Dermis microvascular lymphatic vessel endothelial cell (primary cell): ENCODE data around the gene EGFL7. TPM values are rescaled to one million over a fixed set of nuclear protein-coding genes. Genes with fewer than 3 reads are reported as not detected.
"Not testable (repeated sequence)": the region's sequence is repeated elsewhere in the genome, so short reads cannot be mapped to it uniquely, and the experiment has no call there.

Source experiments
- DNase-seq, 2 donors: peaks; one replicate each; pipeline versions ENCODE4 v3.0.0 to v3.0.0-alpha.2; 2010; ENCODE audit warnings: low read depth in 2 of 2
- total RNA-seq: library from RNA; depleted of rRNA; stranded (reverse); fragments of >200 nt; gene quantifications from 2 replicates; pipeline ENCODE4 v1.2.1, GENCODE V29; 2014

Gene EGFL7
- total RNA-seq, 1 donor from 2014 or later: 330 TPM

DNA sequence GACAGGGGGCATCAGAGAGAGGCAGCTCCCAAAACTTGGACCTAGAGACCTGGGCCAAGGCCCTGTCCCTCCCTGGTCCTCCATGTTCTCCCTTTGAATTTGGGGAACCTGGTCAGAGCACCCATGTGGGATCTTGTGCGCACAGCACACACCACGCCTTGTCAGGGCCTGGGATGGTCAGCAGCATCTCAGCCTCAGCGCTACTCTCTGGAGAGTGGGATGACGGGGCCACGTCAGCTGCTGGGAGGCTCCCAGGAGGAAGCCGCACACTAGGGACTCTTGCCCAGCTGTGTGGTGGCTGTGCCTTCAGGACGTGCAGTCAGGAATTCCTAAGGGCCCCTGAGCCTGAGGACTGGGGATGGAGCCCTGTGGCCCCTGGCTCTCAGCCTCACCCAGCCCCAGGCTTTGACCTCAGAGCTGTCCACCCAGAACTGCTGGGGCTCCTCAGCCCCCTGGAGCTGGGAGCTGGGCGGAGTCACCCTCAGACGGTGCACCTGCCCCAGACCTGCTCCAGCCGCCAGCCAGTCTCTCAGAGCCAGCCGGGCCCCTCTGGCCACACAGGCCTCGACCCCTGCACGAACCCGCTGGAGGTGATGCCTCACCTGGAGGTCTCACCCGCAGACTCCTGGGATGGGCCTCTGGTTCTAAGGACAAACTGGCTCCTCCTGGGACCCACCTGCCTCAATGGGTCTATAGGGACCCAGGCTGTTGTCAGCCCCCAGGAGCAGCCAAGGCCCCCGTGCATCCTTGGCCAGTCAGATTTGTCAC is 38.3 kb upstream of the EGFL7 start:
- DNase-seq: no peak

- peak; percentile 65 to 87 for DNase-seq
Measured at GRCh38 chr9:136625101-136626065, 37.3 kb upstream of the EGFL7 start.

DNA sequence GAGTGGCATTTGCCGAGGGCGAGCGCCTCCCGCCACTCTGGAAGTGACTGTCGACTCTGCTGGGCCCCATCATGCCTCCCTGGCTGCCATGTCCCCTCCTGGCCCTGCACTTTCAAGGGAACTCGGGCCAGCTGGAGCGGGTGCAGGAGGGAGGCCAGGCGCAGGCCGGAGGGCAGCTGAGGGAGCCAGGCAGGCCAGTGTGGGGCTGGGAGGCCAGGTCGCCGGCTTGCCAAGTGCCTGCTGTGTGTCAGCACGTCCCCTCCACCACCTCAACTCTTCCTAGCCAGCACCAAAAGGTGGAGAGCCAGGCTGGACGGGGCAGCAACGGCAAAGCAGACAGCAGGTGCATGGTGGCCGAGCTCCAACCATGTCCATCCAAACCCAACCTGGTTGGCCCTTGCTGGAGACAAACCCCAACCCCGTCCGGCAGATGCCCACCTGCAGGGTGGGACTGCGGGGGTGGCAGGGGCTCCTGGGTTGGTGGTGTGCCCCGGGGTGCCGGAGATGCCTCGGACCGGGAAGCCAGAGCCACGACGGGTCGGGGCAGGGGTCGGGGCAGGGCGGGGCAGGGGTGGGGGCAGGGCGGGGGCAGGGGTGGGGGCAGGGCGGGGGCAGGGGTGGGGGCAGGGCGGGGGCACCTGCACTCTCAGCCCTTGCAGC is 36.5 kb upstream of the EGFL7 start:
- DNase-seq: no peak

DNA sequence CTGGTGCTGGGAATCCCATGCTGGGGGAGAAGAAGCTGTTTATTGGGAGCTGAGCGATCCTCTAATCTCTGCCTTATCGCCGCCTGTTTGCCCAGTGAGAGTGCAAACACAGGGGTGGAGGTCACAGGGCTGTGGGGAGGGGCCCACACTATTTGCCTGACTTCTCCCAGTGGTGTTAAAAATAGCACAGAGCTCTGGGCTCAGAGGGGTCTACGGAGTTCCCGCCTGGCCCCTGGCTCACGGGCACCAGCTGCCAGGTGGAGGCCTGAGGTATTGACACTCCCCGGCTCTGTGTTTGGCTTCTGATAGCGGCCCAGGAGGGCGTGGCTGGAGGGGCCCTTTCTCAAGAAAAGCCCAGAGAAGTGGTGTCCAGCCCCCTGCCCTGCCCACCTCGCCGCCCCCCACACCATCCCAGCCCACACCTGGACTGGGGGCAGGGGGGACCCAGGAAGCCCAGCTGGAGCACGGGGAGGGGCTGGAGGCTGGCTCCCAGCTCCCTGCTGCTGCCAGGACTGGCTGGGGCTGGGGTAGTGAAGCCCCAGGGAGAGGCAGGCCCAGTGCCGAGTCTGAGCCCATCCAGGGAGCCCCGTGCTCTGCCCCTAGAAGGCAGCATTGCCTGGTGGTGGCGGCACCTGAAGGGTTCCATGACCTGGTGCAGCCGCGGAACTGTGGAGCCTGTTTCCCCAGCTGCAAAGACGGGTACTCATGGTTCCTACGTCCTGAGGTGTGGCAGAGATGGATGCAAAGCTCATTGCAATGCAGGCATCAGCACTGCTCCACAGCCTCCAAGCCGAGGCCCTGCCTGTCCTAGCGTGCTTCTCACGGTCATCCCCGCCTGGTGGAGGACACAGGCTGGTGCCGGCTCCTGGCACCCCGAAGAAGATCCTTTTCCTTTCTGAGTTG is 35.7 kb upstream of the EGFL7 start:
- DNase-seq: no peak

DNA sequence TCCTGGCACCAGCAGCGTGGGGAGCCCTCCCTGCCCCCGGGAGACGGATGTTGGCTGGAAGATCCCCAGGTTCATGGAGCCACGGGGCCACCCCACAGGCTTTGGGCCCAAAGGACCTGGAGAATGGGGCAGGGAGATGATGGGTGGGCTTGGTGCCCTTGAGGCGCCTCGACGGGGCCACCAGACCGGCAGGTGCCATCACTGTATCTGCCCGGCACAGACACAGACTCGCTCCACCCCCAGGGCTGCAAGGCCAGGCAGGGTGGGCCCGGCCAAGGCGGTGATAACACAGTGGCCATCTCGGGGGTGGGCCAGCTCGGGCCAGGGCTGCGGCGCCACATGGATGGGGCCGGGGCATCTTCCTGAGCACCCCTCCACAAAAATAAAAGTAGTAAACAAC is 35.0 kb upstream of the EGFL7 start:
- no peak for DNase-seq

DNA sequence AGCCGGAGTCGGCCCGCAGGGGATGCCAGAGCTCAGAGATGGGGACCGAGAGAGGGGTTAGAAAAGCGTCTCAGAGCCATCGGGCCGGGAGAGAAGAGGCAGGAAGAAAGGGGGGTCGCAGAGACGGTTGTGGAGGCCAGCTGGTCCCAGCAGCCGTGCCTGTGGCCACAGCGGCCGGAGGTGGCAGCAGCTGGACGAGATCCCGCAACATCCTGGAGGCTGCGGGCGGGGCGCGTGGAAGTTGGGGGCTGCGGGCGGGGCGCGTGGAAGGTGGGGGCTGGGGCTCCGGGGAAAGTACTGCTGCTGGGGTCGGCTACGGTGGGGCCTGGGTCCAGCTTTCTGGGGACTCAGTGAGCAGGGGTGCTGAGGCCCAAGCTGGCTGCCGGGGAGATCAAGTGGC is 34.4 kb upstream of the EGFL7 start:
- DNase-seq: no peak

DNA sequence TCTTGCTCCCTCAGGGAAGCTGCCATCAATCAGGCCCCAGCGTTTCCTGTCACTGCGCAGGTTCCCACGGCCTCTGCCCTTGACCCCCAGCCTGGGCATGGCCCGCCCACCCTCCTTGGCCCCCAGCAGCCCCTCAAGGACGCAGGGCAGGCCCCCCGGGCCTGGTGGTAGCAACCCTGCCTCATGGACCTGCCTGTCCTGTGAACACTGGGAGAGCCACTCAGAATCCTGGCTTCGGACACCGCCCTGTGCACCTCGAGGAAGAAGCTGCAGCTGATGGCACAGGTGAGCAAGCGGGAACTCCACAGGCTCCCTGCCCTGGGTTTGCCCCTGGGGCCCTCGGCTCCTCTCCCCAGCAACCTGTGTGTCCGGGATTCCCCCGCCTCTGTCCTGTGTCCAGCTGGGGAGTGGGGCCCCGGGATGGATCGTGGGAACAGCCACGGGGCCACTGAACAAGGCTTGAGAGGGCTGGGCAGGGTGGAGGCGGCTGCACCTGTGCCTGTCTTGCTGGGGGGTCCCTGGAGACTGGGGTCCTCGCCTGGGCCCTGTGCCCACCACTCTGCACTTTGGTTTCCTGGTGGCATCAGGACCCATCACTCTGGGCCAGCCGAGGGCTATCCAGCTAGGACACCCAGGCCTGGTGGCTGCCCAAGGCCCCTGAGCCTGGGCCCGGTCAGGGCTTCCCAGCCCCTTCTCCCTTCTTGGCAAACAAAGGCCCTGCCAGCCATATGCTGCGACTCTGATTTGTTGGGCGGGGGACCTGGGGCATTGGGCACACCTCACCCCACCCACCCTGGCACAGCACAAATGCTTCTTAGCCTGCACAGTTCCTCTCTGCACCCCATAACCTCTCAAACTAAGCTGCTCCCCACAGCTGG is 33.5 kb upstream of the EGFL7 start:
- no peak for DNase-seq

DNA sequence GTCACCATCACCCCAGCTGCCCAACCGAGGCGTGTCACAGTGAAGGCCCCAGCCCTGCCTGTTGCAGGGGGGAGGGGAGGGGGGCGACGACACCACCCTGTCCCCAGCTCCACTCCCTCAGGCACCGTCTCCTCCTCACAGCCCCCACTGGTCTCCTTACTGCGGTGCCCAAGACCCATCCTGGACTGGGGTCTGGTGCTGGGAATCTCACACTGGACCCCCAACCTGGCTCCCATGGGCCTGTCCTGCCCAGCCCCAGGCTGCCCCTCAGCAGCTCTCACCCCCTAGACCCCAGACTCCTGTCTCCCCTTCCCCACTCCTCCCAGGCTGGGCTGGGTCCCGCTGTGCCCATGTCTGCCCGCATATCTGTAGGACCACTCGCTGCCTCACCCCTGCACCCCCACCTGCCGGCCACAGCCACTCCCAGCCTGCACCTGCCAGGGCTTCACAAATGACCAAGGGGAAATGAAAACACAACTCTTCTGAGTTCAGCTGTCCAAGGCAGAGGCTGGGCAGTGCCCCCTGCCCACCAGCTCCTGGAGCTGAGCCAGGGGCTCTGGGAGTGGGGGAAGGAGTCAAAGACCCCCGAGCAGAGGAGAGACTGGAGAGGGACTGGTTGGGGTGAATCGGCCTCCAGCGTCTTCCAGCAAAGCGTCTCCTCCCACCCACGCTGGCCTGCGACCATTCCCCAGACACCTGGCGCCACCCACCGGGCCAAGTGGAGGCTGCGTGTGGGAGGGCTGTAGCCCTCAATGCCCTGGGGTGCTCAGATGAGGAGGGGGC is 32.6 kb upstream of the EGFL7 start:
- DNase-seq: peak in 1 of 2 donors; percentile 66

GRCh38 chr9:136630662-136630992 is 32.1 kb upstream of the EGFL7 start:
- no peak for DNase-seq

GRCh38 chr9:136631038-136632000 is 31.4 kb upstream of the EGFL7 start:
- DNase-seq: peak; percentile 80 to 88

DNA sequence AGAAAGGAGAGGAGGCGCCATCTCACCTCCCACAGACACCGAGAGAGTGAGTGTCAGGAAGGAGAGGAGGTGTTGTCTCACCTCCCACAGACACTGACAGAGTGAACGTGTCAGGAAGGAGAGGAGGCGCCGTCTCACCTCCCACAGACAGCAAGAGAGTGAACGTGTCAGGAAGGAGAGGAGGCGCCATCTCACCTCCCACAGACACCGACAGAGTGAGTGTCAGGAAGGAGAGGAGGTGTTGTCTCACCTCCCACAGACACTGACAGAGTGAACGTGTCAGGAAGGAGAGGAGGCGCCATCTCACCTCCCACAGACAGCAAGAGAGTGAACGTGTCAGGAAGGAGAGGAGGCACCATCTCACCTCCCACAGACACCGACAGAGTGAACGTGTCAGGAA is 30.6 kb upstream of the EGFL7 start:
- DNase-seq: not testable (repeated sequence)

DNA sequence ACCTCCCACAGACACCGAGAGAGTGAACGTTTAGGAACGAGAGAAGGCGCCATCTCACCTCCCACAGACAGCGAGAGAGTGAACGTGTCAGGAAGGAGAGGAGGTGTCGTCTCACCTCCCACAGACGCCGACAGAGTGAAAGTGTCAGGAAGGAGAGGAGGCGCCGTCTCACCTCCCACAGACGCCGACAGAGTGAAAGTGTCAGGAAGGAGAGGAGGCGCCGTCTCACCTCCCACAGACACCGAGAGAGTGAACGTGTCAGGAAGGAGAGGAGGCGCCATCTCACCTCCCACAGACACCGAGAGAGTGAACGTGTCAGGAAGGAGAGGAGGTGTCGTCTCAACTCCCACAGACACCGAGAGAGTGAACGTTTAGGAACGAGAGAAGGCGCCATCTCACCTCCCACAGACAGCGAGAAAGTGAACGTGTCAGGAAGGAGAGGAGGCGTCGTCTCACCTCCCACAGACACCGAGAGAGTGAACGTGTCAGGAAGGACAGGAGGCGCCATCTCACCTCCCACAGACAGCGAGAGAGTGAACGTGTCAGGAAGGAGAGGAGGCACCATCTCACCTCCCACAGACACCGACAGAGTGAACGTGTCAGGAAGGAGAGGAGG is 30.1 kb upstream of the EGFL7 start:
- not testable (repeated sequence) for DNase-seq

DNA sequence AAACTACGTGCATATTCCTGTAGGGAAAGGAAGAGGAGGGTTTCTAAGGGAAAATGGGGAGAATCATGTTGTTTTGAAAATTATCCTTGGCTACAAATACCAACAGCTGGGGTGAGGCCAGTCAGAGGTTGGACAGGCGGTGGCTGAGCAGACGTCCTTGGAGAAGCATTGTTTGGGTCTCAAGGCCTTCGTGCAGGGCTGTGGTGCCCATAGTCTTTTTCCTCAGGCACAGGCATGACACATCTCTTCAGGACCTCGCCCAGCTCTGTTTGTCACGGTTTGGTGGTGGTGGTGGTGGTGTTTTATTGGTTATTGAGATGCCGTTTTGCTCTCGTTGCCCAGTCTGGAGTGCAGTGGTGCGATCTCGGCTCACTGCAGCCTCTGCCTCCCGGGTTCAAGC is 27.8 kb upstream of the EGFL7 start:
- DNase-seq: no peak

DNA sequence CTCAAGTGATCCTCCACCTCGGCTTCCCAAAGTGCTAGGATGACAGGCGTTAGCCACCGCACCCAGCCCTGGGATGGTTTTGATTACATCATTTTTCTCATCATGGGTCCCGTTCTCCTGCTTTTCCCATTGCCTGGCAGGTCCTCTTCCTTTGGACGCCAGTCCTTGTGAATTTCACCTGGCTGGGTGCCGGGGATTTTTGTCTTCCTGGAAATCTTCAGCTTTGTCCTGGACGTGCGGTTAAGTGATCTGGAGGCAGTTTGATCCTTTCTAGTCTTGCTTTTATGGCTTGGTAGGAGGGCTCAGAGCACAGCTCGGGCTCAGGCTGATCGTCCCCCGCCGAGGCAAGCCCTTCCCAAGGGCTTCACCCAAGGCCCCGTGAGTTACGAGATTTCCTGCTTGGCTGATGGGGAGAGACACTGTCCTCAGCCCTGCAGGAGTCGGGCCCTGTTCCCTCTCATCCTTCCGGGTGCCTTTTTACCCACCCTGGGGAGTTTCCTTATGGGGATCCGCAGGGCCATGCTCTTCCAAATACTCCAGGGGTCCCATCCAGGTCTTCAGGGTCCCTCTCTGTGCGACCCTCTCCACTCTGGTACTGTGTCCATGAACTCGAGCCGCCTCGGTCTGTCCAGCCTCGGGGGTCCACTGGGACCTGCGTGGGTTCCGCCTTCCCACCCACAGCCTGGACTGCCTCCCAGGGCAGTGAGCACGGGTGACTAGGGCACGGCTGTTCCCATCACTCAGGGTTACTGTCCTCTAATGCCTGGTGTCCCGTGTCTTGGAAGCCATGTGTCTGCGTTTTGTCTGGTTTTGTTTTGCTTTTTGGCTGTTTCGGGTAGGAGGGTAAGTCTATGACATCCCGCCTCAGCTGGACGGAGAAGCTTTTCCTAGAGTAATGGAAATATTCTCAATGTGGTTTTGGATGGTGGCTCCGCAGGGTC is 22.3 kb upstream of the EGFL7 start:
- DNase-seq: no peak

DNA sequence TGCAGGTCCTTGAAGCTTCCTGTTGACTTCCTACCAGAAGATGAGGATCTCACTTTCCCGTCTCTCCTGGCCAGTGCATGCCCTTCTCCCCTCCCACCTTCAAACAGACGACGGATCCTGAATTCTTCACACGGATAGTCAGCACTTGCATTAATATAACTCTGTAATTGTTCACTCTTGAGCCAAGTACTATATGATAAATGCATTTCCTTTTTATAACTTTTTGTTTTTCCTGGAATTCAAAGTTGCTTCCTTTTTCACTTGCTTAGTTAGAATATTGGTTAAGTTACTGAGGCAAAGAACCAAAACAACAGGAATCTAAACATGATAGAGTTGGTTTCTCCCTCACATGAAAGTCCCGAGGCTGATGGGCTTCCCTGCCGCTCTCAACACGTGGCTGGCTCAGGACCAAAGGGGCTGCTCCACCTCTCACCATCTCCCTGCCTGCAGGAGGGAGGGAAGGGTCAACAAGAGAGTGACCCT is 20.2 kb upstream of the EGFL7 start:
- peak; percentile 70 to 92 for DNase-seq

DNA sequence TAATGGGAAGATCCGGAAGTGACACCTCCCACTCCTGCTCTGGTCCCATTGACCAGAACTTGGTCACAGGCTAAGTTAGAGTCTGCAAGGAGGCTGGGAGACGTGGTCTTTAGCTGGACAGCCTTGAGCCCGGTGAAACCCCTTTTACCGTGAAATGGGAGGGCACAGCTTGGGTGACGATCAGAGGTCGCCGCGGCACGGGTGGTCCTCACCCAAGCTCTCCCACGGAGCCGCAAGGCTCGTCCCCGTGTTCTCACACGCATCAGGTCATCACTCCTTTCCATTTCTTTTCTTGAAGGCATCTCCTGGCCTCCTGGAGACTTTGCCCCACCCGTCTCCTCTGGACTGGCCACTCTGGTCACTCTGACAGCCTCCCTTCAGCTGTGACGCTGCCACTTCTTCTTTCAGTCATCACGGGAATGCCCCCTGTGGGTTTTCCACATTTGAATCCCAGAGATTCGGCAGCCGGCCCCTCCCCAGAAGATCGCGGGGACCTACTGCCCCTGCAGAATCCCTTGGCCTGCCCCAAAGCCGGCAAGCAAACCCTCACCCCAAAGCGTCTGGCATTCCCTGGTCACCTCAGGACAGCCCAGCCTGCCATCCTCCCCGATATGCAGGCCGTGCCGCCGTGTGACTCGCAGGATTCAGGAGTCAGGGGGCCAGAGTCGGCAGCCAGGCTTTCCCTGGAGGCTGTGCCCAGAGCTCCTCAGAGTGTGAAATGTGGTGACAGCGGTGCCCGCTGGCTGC is 18.9 kb upstream of the EGFL7 start:
- DNase-seq: peak in 1 of 2 donors; percentile 67
